WTC11 (cell line): ENCODE measurements around the gene KCNIP4. TPM values are rescaled to one million over a fixed set of nuclear protein-coding genes. Genes with fewer than 3 reads are reported as not detected.

ENCODE experiments used
- ATAC-seq: fragments of 200-7000 bp; cut with Tn5 transposase; 2 replicates; pipeline ENCODE4 v1.10.0; 2021; ENCODE audit warnings: mild to moderate bottlenecking, moderate library complexity
- CTCF ChIA-PET: fragments of 300-600 bp; sonication (Branson Sonifier 250); formaldehyde crosslinking; loops from one replicate; lab custom pipeline; 2021; ENCODE audit warnings: antibody characterized with exemption; lab: Charles Lee
- POLR2A ChIA-PET: fragments of 350-600 bp; sonication (Branson Sonifier 250); formaldehyde crosslinking; loops from one replicate; lab custom pipeline; 2021; ENCODE audit warnings: antibody characterized with exemption; lab: Charles Lee
- DNase-seq: peaks from one replicate; pipeline ENCODE4 v3.0.0; 2021; ENCODE audit warnings: low spot score
- H3K27ac Mint-ChIP-seq: 2 replicates; pipeline ENCODE4 v1.8.0; 2021; ENCODE audit warnings: mixed read lengths
- H3K27me3 Mint-ChIP-seq: 2 replicates; pipeline ENCODE4 v1.8.0; 2021; ENCODE audit warnings: low read depth, mild to moderate bottlenecking, moderate library complexity, mixed read lengths
- H3K36me3 Mint-ChIP-seq: 2 replicates; pipeline ENCODE4 v1.8.0; 2021; ENCODE audit warnings: mixed read lengths
- H3K4me1 Mint-ChIP-seq: 2 replicates; pipeline ENCODE4 v1.8.0; 2022; ENCODE audit warnings: mixed read lengths
- H3K4me3 Mint-ChIP-seq: 2 replicates; pipeline ENCODE4 v1.8.0; 2021; ENCODE audit warnings: mild to moderate bottlenecking, moderate library complexity, mixed read lengths
- H3K9me3 Mint-ChIP-seq: 2 replicates; pipeline ENCODE4 v1.8.0; 2021; ENCODE audit warnings: mixed read lengths
- ATF2 ChIP-seq: sonication (generic); formaldehyde crosslinking; IDR thresholded peaks from 2 replicates; pipeline ENCODE4 v1.8.1; 2022; ENCODE audit warnings: low read depth, missing genetic modification reagents, borderline replicate concordance
- CTCF ChIP-seq: fragments of 200-600 bp; IDR thresholded peaks from 2 replicates; pipeline ENCODE4 v1.8.0; 2022; ENCODE audit warnings: antibody characterized with exemption
- ESRRA ChIP-seq: sonication (generic); formaldehyde crosslinking; IDR thresholded peaks from 2 replicates; pipeline ENCODE4 v1.8.1; 2022; ENCODE audit warnings: mild to moderate bottlenecking, missing genetic modification reagents, borderline replicate concordance
- ETV6 ChIP-seq: sonication (generic); formaldehyde crosslinking; IDR thresholded peaks from 2 replicates; pipeline ENCODE4 v1.8.1; 2022; ENCODE audit warnings: mild to moderate bottlenecking, missing genetic modification reagents
- GRHL2 ChIP-seq: fragments of 250-450 bp; sonication (Bioruptor Pico); IDR thresholded peaks from 2 replicates; pipeline ENCODE4 v1.8.0; 2022; ENCODE audit warnings: mild to moderate bottlenecking, moderate library complexity; ENCODE audit not compliant: insufficient replicate concordance, severe bottlenecking
- HMGA2 ChIP-seq: fragments of 250-450 bp; sonication (Bioruptor Pico); IDR thresholded peaks from 2 replicates; pipeline ENCODE4 v1.4.0; 2021; ENCODE audit warnings: mild to moderate bottlenecking, moderate library complexity
- HMGXB4 ChIP-seq: sonication (generic); formaldehyde crosslinking; IDR thresholded peaks from 2 replicates; pipeline ENCODE4 v1.8.1; 2023; ENCODE audit warnings: mild to moderate bottlenecking, moderate library complexity, missing genetic modification reagents
- JAZF1 ChIP-seq: fragments of 250-450 bp; sonication (Bioruptor Pico); IDR thresholded peaks from 2 replicates; pipeline ENCODE4 v1.9.0; 2021; ENCODE audit warnings: moderate library complexity, mild to moderate bottlenecking, inconsistent platforms
- JUN ChIP-seq: sonication (generic); formaldehyde crosslinking; IDR thresholded peaks from 2 replicates; pipeline ENCODE4 v1.8.0; 2023; ENCODE audit warnings: mild to moderate bottlenecking, missing genetic modification reagents
- NFATC4 ChIP-seq: fragments of 250-450 bp; sonication (Bioruptor Pico); IDR thresholded peaks from 2 replicates; pipeline ENCODE4 v1.9.0; 2021; ENCODE audit warnings: mild to moderate bottlenecking
- PREB ChIP-seq: sonication (generic); formaldehyde crosslinking; IDR thresholded peaks from 2 replicates; pipeline ENCODE4 v1.8.1; 2022; ENCODE audit warnings: mild to moderate bottlenecking, missing genetic modification reagents, moderate library complexity, borderline replicate concordance
- SOX15 ChIP-seq: fragments of 250-450 bp; sonication (Bioruptor Pico); IDR thresholded peaks from 2 replicates; pipeline ENCODE4 v1.9.0; 2021; ENCODE audit warnings: mild to moderate bottlenecking
- STAT6 ChIP-seq: sonication (generic); formaldehyde crosslinking; conservative IDR thresholded peaks from 2 replicates; pipeline ENCODE4 v1.8.1; 2023; ENCODE audit warnings: mild to moderate bottlenecking, low read depth, missing genetic modification reagents, moderate library complexity
- ZBTB43 ChIP-seq: sonication (generic); formaldehyde crosslinking; IDR thresholded peaks from 2 replicates; pipeline ENCODE4 v1.8.1; 2023; ENCODE audit warnings: mild to moderate bottlenecking, missing genetic modification reagents
- total RNA-seq: library from RNA; stranded (reverse); gene quantifications from 3 replicates; pipeline ENCODE4 v1.2.3, GENCODE V29; 2021

KCNIP4 gene
- total RNA-seq, 1 experiment from 2014 or later, result not detected

GRCh38 chr4:21692241-21692640, 256.3 kb downstream of the KCNIP4 start (continued):
- TF ChIP-seq STAT6 (CRISPR knock-in tag), result no peak
- no peak for TF ChIP-seq HMGA2
- TF ChIP-seq NFATC4 (CRISPR knock-in tag), result no peak
- no peak for TF ChIP-seq PREB
- no peak for TF ChIP-seq HMGXB4 (CRISPR knock-in tag)

- ChIA-PET POLR2A (no interaction called here), CTCF (no interaction called here)
- no peaks in the 10 kb centered on the region for H3K27me3 Mint-ChIP-seq
- H3K4me1 Mint-ChIP-seq, result no peaks in the 10 kb centered on the region
- H3K9me3 Mint-ChIP-seq, result peaks cover 11% of the 10 kb centered on the region
- no peak for ATAC-seq
- peaks cover 4% of the 10 kb centered on the region; the same call in 1 of the 2 replicates for H3K36me3 Mint-ChIP-seq
- H3K27ac Mint-ChIP-seq, result no peak overlapping the region
- no peak for DNase-seq
- no peak for TF ChIP-seq CTCF
- TF ChIP-seq SOX15, result no peak
- TF ChIP-seq JAZF1 (CRISPR knock-in tag), result no peak
- TF ChIP-seq GRHL2, result no peak
- TF ChIP-seq ZBTB43 (CRISPR knock-in tag), result no peak
- TF ChIP-seq ATF2 (CRISPR knock-in tag), result no peak
- no peak for TF ChIP-seq ETV6
- no peak for TF ChIP-seq ESRRA (CRISPR knock-in tag)
- no peak for TF ChIP-seq JUN (CRISPR knock-in tag)
- no peak overlapping the region for H3K4me3 Mint-ChIP-seq
These were observed 259.8 kb downstream of the KCNIP4 start for GRCh38 chr4:21688596-21689265.
